ENCODE measurements around the gene GCGR. TPM values are rescaled to one million over a fixed set of nuclear protein-coding genes. Genes with fewer than 3 reads are reported as not detected.

Gene GCGR
- total RNA-seq = not detected

- DNase-seq (ENCODE audit: low spot score in 2 of 2) (no peak), FAIRE-seq (no peak)
Observed at GRCh38 chr17:81803728-81804558, at the start of gene GCGR. GCGR (plus strand) TSS chr17:81804150; CDS start chr17:81809019, 4,869 bp downstream.

- FAIRE-seq (no peak), DNase-seq (ENCODE audit: low spot score in 2 of 2) (no peak)
Observed at GRCh38 chr17:81792675-81793615, 11.0 kb upstream of the GCGR start.

- no peak for DNase-seq (ENCODE audit: low spot score in 2 of 2)
- no peak for FAIRE-seq
Observed at GRCh38 chr17:81794074-81794476, 9.9 kb upstream of the GCGR start.

GRCh38 chr17:81794509-81794908 is 9.4 kb upstream of the GCGR start:
- FAIRE-seq (no peak), DNase-seq (ENCODE audit: low spot score in 2 of 2) (no peak)

GRCh38 chr17:81801327-81801726 is 2.6 kb upstream of the GCGR start:
- FAIRE-seq = no peak
- DNase-seq (ENCODE audit: low spot score in 2 of 2) = no peak

GRCh38 chr17:81802048-81802758 is 1.7 kb upstream of the GCGR start:
- FAIRE-seq (no peak), DNase-seq (ENCODE audit: low spot score in 2 of 2) (no peak)

- DNase-seq (ENCODE audit: low spot score in 2 of 2) (no peak), FAIRE-seq (no peak)
Observed at GRCh38 chr17:81802856-81803643, 900 bp upstream of the GCGR start.

GRCh38 chr17:81804559-81805399 is 829 bp downstream of the GCGR start:
- FAIRE-seq (no peak), DNase-seq (ENCODE audit: low spot score in 2 of 2) (no peak)

- DNase-seq (ENCODE audit: low spot score in 2 of 2) (no peak), FAIRE-seq (no peak)
Observed at GRCh38 chr17:81805707-81806460, 1.9 kb downstream of the GCGR start.

- no peak for FAIRE-seq
- no peak for DNase-seq (ENCODE audit: low spot score in 2 of 2)
Observed at GRCh38 chr17:81806461-81807209, 2.7 kb downstream of the GCGR start.

GRCh38 chr17:81807210-81807719 is 3.3 kb downstream of the GCGR start:
- FAIRE-seq (no peak), DNase-seq (ENCODE audit: low spot score in 2 of 2) (no peak)

GRCh38 chr17:81807839-81808238 is 3.9 kb downstream of the GCGR start:
- no peak for DNase-seq (ENCODE audit: low spot score in 2 of 2)

GRCh38 chr17:81808778-81809555 is 5.0 kb downstream of the GCGR start:
- DNase-seq (ENCODE audit: low spot score in 2 of 2) (no peak), FAIRE-seq (no peak)

More at GRCh38 chr17:81807839-81808238, 3.9 kb downstream of the GCGR start:
- no peak for FAIRE-seq

GRCh38 chr17:81809556-81809998 is 5.6 kb downstream of the GCGR start:
- DNase-seq (ENCODE audit: low spot score in 2 of 2) = no peak
- no peak for FAIRE-seq

- no peak for FAIRE-seq
- DNase-seq (ENCODE audit: low spot score in 2 of 2) = no peak
Observed at GRCh38 chr17:81810476-81810875, 6.5 kb downstream of the GCGR start.

GRCh38 chr17:81810892-81811704 is 7.1 kb downstream of the GCGR start:
- FAIRE-seq (no peak), DNase-seq (ENCODE audit: low spot score in 2 of 2) (no peak)
